ENCODE data around the gene CA6. TPM values are rescaled to one million over a fixed set of nuclear protein-coding genes. Genes with fewer than 3 reads are reported as not detected.

The CA6 gene
- total and polyA plus RNA-seq, 2 donors (not counting 1 experiment from before 2014, with no cell fraction given) = not detected

DNA sequence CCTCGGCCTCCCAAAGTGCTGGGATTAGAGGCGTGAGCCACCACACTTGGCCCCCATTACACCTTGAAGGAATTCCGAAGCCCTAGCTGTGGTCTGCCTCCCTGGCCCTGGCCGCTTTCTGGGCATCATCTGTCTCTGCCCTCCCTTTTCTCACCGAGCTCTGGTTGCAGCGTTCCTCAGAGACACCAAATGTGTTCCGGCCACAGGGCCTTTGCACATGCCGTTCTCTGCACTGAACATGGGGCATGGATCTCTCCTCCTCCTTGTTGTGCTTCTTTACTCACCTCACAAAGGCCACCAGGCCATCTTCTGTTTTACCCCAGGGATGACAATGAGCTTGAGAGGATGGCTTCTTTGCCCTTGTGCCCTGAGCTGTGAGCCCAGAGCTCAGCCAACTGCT is 39.3 kb downstream of the CA6 start:
- Mint-ChIP-seq H3K9me3 (ENCODE audit: insufficient read depth) (peaks cover 2% of the 10 kb centered on the region), H3K4me1 (peaks cover 9% of the 10 kb centered on the region), H3K27ac (no peak overlapping the region), H3K27me3 (peaks cover 13% of the 10 kb centered on the region), H3K4me3 (no peak overlapping the region)
- Histone ChIP-seq H3K36me3 (replicated peaks in 1 of 2; ENCODE audit: control extremely low read depth in 1 of 2, control insufficient read depth in 1 of 2, extremely low read depth in 1 of 2, insufficient read depth in 2 of 2, low read length in 1 of 2) (no peaks in the 10 kb centered on the region), H3K27ac (ENCODE audit: low read length in 2 of 2) (no peak overlapping the region), H3K27me3 (replicated peaks in 1 of 4; ENCODE audit: control extremely low read depth in 1 of 4, control insufficient read depth in 3 of 4, insufficient read depth in 4 of 4, low read length in 3 of 4) (peaks cover 0 to 4% (median 0%) of the 10 kb centered on the region in 4 experiments), H3K4me1 (ENCODE audit: control insufficient read depth in 2 of 2, insufficient read depth in 2 of 2, low read length in 2 of 2) (peaks cover 5 to 15% of the 10 kb centered on the region in 2 donors), H4K20me1 (ENCODE audit: control insufficient read depth, insufficient read depth, low read length, poor library complexity, severe bottlenecking) (no peaks in the 10 kb centered on the region), H3K9ac (ENCODE audit: low read length) (no peak overlapping the region), H3K9me3 (ENCODE audit: control extremely low read depth in 1 of 3, control insufficient read depth in 2 of 3, insufficient read depth in 1 of 3, low read length in 2 of 3) (no peaks in the 10 kb centered on the region), H3K79me2 (ENCODE audit: control insufficient read depth, insufficient read depth, low read length) (no peaks in the 10 kb centered on the region), H2AFZ (ENCODE audit: insufficient read depth, low read depth, low read length, poor library complexity, severe bottlenecking) (no peak overlapping the region), H3K4me2 (replicated peaks; ENCODE audit: low read depth, low read length, poor library complexity, severe bottlenecking) (no peak overlapping the region), H3K4me3 (ENCODE audit: control extremely low read depth in 1 of 5, extremely low read depth in 1 of 5, insufficient read depth in 1 of 5, low read depth in 2 of 5, low read length in 4 of 5) (no peak overlapping the region)
- CTCF ChIA-PET = interaction anchor here (0.5 to 1.4 kb wide), 5 partner anchors 9 to 211 kb away, joined by 3 to 4 read pairs (median 3); no protein-coding TSS in a partner anchor
- intact Hi-C loops (cut with micrococcal nuclease) = no loop called here
- ATAC-seq (ENCODE audit: low read depth) (no peak), DNase-seq (no peak)
- POLR2A ChIA-PET = no interaction called here
- 89% methylated on average over 8 of the region's 8 CpGs for WGBS (ENCODE audit: insufficient coverage)
- no peak for TF ChIP-seq EZH2 (IDR thresholded peaks at IDR 0.05; ENCODE audit: borderline replicate concordance, insufficient read depth, low read depth, low read length, poor library complexity, severe bottlenecking)
- TF ChIP-seq, protein P1, sequence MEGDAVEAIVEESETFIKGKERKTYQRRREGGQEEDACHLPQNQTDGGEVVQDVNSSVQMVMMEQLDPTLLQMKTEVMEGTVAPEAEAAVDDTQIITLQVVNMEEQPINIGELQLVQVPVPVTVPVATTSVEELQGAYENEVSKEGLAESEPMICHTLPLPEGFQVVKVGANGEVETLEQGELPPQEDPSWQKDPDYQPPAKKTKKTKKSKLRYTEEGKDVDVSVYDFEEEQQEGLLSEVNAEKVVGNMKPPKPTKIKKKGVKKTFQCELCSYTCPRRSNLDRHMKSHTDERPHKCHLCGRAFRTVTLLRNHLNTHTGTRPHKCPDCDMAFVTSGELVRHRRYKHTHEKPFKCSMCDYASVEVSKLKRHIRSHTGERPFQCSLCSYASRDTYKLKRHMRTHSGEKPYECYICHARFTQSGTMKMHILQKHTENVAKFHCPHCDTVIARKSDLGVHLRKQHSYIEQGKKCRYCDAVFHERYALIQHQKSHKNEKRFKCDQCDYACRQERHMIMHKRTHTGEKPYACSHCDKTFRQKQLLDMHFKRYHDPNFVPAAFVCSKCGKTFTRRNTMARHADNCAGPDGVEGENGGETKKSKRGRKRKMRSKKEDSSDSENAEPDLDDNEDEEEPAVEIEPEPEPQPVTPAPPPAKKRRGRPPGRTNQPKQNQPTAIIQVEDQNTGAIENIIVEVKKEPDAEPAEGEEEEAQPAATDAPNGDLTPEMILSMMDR (IDR thresholded peaks at IDR 0.05) = no peak

DNA sequence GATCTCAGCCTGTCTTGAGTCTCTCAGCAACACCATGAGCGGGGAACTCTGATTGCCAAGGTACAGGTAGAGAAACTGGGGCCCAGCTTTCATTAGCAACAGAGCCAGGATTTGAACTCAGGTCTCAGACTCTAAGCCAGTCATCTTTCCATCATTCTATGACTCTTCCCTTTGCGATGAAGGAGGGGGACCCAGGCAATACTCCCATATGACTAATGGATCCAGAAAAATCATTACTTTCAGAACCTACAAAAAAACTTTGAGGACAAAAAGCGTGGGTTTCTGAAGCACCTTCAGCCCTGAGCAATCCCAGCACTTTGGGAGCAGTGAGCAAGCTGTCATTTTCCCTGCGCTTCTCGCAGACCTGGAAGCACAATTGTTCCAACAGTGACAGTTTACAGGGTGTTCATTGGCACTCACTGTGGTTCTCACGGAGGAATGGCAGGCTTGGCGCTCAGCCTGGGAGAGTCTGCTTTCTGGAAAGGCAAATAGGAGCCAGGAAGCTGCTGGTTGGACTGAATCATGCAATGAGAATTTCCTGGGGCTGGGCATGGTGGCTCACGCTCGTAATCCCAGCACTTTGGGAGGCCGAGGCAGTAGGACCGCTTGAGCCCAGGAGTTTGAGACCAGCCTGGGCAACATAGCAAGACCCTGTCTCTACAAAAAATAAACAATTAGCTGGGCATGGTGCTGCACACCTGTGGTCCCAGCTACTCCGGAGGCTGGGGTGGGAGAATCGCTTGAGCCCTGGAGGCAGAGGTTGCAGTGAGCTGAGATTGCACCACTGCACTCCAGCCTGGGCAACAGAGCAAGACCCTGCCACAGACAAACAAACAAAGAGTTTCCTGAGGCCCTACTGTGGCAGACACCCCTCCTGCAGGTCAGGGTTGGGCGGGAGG is 40.5 kb downstream of the CA6 start:
- H3K9ac ChIP-seq (ENCODE audit: low read length) = no peak overlapping the region
- DNase-seq (no peak), ATAC-seq (ENCODE audit: low read depth) (no peak)
- H3K27ac Mint-ChIP-seq = no peak overlapping the region
- peaks cover 14% of the 10 kb centered on the region for H3K27me3 Mint-ChIP-seq
- H3K27me3 ChIP-seq (replicated peaks in 1 of 4; ENCODE audit: control extremely low read depth in 1 of 4, control insufficient read depth in 3 of 4, insufficient read depth in 4 of 4, low read length in 3 of 4) = peaks cover 0 to 4% (median 0%) of the 10 kb centered on the region in 4 experiments
- H3K36me3 ChIP-seq (replicated peaks in 1 of 2; ENCODE audit: control extremely low read depth in 1 of 2, control insufficient read depth in 1 of 2, extremely low read depth in 1 of 2, insufficient read depth in 2 of 2, low read length in 1 of 2) = no peaks in the 10 kb centered on the region
- ChIA-PET CTCF (interaction anchor here (0.6 to 2.2 kb wide), 7 partner anchors 10 to 1981 kb away, joined by 3 to 17 read pairs (median 8); no protein-coding TSS in a partner anchor), POLR2A (no interaction called here)
- WGBS (ENCODE audit: insufficient coverage) = 96% methylated on average over 12 of the region's 14 CpGs
- H3K4me3 Mint-ChIP-seq = no peak overlapping the region
- H3K79me2 ChIP-seq (ENCODE audit: control insufficient read depth, insufficient read depth, low read length) = no peaks in the 10 kb centered on the region
- no peaks in the 10 kb centered on the region for H3K9me3 ChIP-seq (ENCODE audit: control extremely low read depth in 1 of 3, control insufficient read depth in 2 of 3, insufficient read depth in 1 of 3, low read length in 2 of 3)
- TF ChIP-seq, protein P1 (IDR thresholded peaks at IDR 0.05) = no peak
- peaks cover 9% of the 10 kb centered on the region for H3K4me1 Mint-ChIP-seq
- peaks cover 5 to 15% of the 10 kb centered on the region in 2 donors for H3K4me1 ChIP-seq (ENCODE audit: control insufficient read depth in 2 of 2, insufficient read depth in 2 of 2, low read length in 2 of 2)
- H3K4me3 ChIP-seq (ENCODE audit: control extremely low read depth in 1 of 5, extremely low read depth in 1 of 5, insufficient read depth in 1 of 5, low read depth in 2 of 5, low read length in 4 of 5) = no peak overlapping the region
- no peak overlapping the region for H2AFZ ChIP-seq (ENCODE audit: insufficient read depth, low read depth, low read length, poor library complexity, severe bottlenecking)
- H4K20me1 ChIP-seq (ENCODE audit: control insufficient read depth, insufficient read depth, low read length, poor library complexity, severe bottlenecking) = no peaks in the 10 kb centered on the region
- no peaks in the 10 kb centered on the region for H3K9me3 Mint-ChIP-seq (ENCODE audit: insufficient read depth)
- H3K27ac ChIP-seq (ENCODE audit: low read length in 2 of 2) = no peak overlapping the region
- no peak overlapping the region for H3K4me2 ChIP-seq (replicated peaks; ENCODE audit: low read depth, low read length, poor library complexity, severe bottlenecking)
- intact Hi-C loops (cut with micrococcal nuclease) = no loop called here
